ENCODE results near the gene MANEA. TPM values are rescaled to one million over a fixed set of nuclear protein-coding genes. Genes with fewer than 3 reads are reported as not detected.
A peak's percentile ranks its signal among the peaks of the same experiment; 100 is the strongest.

MANEA gene
- total RNA-seq, 2 donors from 2014 or later: 10.2 to 11.5 TPM

GRCh38 chr6:95544517-95545225 lies 32.7 kb upstream of the MANEA start:
- Histone ChIP-seq H3K27ac (no peak overlapping the region), H3K9me3 (no peaks in the 10 kb centered on the region), H3K4me3 (no peak overlapping the region), H3K27me3 (replicated peaks; ENCODE audit: insufficient read depth) (no peaks in the 10 kb centered on the region), H3K4me1 (replicated peaks) (no peaks in the 10 kb centered on the region), H3K36me3 (no peaks in the 10 kb centered on the region)
- TF ChIP-seq POLR2AphosphoS5 (IDR thresholded peaks at IDR 0.05): no peak
- TF ChIP-seq CTCF (IDR thresholded peaks at IDR 0.05): no peak
- DNase-seq (ENCODE audit: low spot score): no peak
- 39% methylated on average over 3 of the region's 3 CpGs for WGBS
- intact Hi-C loops (cut with DNase I): no loop called here

- Histone ChIP-seq H3K4me3 (no peak overlapping the region), H3K4me1 (replicated peaks) (no peaks in the 10 kb centered on the region), H3K9me3 (no peaks in the 10 kb centered on the region), H3K27me3 (replicated peaks; ENCODE audit: insufficient read depth) (no peaks in the 10 kb centered on the region), H3K36me3 (no peaks in the 10 kb centered on the region), H3K27ac (no peak overlapping the region)
- no peak for DNase-seq (ENCODE audit: low spot score)
- WGBS: 8% methylated on average over 3 of the region's 3 CpGs
- intact Hi-C loops (cut with DNase I): no loop called here
- TF ChIP-seq CTCF (IDR thresholded peaks at IDR 0.05) (no peak), POLR2AphosphoS5 (IDR thresholded peaks at IDR 0.05) (peak; percentile 29)
Measured at GRCh38 chr6:95545226-95545625, 32.1 kb upstream of the MANEA start.

GRCh38 chr6:95545686-95546085 lies 31.6 kb upstream of the MANEA start:
- no peak for TF ChIP-seq CTCF (IDR thresholded peaks at IDR 0.05)
- TF ChIP-seq POLR2A (IDR thresholded peaks at IDR 0.05): no peak
- TF ChIP-seq POLR2AphosphoS5 (IDR thresholded peaks at IDR 0.05): no peak
- 32% methylated on average over 2 of the region's 2 CpGs for WGBS
- H3K27me3 ChIP-seq (replicated peaks; ENCODE audit: insufficient read depth): no peaks in the 10 kb centered on the region
- H3K4me1 ChIP-seq (replicated peaks): no peaks in the 10 kb centered on the region
- H3K36me3 ChIP-seq: no peaks in the 10 kb centered on the region
- no peaks in the 10 kb centered on the region for H3K9me3 ChIP-seq
- intact Hi-C loops (cut with DNase I): no loop called here
- H3K4me3 ChIP-seq: no peak overlapping the region
- H3K27ac ChIP-seq: no peak overlapping the region
- DNase-seq (ENCODE audit: low spot score): no peak

- H3K27ac ChIP-seq: no peak overlapping the region
- no peaks in the 10 kb centered on the region for H3K4me1 ChIP-seq (replicated peaks)
- no peaks in the 10 kb centered on the region for H3K27me3 ChIP-seq (replicated peaks; ENCODE audit: insufficient read depth)
- no peak for DNase-seq (ENCODE audit: low spot score)
- no peak overlapping the region for H3K4me3 ChIP-seq
- intact Hi-C loops (cut with DNase I): no loop called here
- H3K36me3 ChIP-seq: no peaks in the 10 kb centered on the region
- WGBS: 75% methylated on average over 1 of the region's 1 CpG
- no peaks in the 10 kb centered on the region for H3K9me3 ChIP-seq
- TF ChIP-seq POLR2AphosphoS5 (IDR thresholded peaks at IDR 0.05) (no peak), POLR2A (IDR thresholded peaks at IDR 0.05) (no peak), CTCF (IDR thresholded peaks at IDR 0.05) (no peak)
Measured at GRCh38 chr6:95546148-95546547, 31.2 kb upstream of the MANEA start.

GRCh38 chr6:95547043-95547442 lies 30.3 kb upstream of the MANEA start:
- H3K36me3 ChIP-seq: no peaks in the 10 kb centered on the region
- intact Hi-C loops (cut with DNase I): no loop called here
- DNase-seq (ENCODE audit: low spot score): no peak
- no peaks in the 10 kb centered on the region for H3K27me3 ChIP-seq (replicated peaks; ENCODE audit: insufficient read depth)
- no peak overlapping the region for H3K4me3 ChIP-seq
- no peaks in the 10 kb centered on the region for H3K9me3 ChIP-seq
- H3K4me1 ChIP-seq (replicated peaks): no peaks in the 10 kb centered on the region
- TF ChIP-seq CTCF (IDR thresholded peaks at IDR 0.05) (no peak), POLR2A (IDR thresholded peaks at IDR 0.05) (no peak), POLR2AphosphoS5 (IDR thresholded peaks at IDR 0.05) (no peak)
- 77% methylated on average over 1 of the region's 1 CpG for WGBS
- no peak overlapping the region for H3K27ac ChIP-seq

All from prostate gland (tissue), 2 donors.